Putamen (tissue), 1 donor: ENCODE results near the gene EFHD2.
A peak's percentile ranks its signal among the peaks of the same experiment; 100 is the strongest.
"Not testable (repeated sequence)": the region's sequence is repeated elsewhere in the genome, so short reads cannot be mapped to it uniquely, and the experiment has no call there.

Source experiments
- DNase-seq: peaks from one replicate; pipeline ENCODE4 v3.0.0-alpha.2; 2016; ENCODE audit warnings: low spot score

The EFHD2 gene

DNA sequence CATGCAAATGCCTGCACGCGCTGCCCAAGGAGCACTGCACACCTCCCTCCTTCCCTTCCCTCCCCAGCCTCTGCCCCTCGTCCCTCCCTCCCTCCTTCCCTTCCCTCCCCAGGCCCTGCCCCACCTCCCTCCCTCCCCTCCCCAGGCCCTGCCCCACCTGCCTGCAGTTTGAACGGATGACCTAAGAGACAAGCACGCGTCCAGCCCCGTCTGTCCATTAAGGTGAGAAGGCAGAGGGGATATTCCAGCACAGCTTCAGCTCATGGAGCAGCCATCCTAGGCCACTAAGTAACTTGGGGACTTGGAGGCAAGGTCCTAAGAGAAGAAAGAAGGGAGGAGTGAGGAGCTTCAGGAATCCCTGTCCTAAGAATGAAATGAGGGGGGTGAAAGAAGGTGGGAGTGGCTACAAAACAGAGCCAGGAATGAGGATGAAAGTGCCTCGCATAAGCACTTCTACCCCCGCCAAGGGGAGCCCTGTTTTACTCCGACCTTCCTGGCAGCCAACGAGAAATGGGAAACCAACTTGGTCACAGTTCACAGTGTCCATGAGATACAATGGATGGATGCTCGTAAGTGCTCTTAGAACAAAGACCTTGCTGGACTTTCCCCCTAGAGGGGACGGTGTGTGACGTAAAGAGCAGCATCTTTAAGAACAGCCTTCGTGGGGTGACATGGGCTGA is 21.3 kb upstream of the EFHD2 start:
- DNase-seq: no peak

DNA sequence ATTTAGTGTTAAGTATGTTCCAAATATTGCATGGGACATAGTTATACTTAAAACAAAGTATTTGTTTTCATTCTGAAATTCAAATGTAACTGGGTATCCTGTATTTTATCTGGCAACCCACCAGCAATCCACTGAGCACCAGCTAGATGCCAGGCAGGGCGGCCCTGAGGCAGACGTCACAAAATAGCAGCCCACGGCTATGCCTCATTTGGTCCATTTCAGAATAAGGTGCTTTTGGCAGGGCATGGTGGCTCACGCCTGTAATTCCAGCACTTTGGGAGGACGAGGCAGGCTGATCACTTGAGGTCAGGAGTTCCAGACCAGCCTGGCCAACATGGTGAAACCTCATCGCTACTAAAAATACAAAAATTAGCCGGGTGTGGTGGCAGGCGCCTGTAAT is 19.9 kb upstream of the EFHD2 start:
- DNase-seq: not testable (repeated sequence)

DNA sequence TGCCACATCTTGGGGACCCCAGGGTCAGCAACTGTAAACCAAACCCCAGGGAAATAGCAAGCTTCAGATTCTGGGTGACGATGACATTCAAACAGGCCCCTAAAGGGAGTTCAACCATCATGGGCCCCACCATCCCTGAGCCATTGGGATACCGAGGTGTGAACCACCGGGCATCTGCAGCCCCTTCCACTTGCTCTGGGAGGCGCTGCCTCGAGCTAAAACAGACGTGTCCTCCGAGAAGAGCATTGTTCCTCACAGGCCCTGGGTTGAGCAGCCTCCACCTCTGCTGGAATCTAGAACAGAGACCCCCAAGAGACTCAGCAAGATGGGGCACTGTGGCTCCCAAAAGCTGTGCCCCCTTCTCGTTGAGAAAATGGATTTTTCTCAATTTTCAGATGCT is 19.0 kb upstream of the EFHD2 start:
- no peak for DNase-seq

DNA sequence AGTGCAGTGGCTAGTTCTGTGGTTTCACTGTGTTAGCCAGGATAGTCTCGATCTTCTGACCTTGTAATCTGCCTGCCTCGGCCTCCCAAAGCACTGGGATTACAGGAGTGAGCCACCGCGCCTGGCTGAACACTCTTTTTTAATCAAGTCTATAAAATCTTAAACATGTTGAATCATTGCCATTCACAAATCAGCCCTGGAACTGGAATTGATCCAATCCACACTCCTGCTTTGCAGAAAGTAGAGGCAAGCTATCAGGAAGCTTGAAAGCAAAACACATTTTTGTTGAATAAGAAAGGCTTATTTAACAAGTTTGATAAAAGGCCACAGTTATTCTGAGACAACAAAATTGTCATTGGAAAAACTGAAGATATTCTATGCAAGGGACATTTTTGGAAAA is 18.3 kb upstream of the EFHD2 start:
- DNase-seq: no peak

DNA sequence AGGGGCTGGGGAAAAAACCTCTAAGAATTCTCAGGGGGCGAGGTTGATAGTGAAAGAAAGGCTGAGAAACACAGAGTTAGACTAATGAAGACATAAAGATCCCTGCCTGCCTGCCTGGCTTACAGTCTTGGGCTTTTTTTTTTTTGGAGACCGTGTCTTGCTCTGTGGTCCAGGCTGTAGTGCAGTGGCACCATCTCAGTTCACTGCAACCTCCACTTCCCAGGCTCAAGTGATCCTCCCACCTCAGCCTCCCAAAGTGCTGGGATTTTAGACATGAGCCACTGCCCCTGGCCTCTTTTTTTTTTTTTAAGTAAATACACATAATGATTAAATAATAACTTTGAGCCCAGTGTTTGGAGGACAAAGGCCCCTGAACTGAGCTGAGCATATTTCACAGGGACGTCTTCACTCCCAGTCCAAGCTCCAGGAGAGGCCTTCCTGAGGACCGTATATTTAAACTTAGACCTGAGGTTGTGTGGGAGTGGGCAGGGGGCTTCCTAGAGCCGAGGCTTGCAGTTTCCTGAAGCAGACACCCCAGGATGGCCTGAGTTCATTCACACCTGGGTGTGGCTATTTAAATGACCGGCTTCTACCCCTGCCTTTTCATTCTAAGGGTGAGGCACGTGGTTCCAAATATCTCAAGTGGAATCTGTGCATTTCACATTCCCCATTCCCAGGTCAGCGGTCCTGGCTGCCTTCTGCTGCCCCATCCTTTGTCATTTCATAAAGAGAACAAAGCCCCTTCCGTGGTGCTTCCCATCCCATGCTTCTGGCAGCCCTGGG is 16.0 kb upstream of the EFHD2 start:
- DNase-seq: no peak

DNA sequence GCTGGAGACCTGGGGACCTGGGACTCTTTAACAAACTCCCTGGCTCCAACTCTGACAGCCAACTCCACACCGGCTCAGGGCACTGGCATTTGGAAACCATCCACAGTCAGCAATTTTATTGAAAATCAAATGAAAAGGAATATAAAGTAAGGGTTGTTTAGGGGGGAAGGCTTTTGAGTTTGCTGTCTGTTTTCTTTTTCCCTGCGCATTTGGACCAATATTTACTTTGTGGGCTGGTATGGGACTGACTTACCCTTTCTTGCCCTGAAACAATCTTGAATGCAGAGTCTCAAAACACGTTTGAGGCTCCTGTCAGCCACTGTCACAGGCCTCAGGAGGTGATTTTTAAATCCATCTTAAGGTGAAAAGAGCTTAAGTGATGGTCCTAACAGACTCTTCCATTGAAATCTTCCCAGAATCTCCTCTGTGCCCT is 15.4 kb upstream of the EFHD2 start:
- DNase-seq: no peak

DNA sequence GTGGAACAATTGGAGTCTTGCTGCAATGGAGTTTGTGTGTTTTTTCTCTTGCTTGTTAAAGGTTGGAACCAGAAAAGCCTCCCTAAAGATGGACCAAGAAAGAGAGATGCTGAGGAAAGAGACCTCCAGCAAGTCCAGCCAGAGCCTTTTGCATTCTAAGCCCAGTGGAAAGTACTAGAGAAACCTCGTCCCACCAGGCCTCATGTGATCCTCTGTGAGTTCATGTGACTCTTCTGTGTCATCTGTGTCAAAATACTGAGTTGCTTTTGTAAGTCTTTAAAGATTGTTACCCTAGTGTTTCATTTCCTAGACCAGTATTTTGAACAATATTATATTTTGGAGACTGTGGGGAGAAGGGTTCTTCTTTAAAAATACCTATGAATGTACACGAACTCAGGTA is 12.5 kb upstream of the EFHD2 start:
- no peak for DNase-seq

DNA sequence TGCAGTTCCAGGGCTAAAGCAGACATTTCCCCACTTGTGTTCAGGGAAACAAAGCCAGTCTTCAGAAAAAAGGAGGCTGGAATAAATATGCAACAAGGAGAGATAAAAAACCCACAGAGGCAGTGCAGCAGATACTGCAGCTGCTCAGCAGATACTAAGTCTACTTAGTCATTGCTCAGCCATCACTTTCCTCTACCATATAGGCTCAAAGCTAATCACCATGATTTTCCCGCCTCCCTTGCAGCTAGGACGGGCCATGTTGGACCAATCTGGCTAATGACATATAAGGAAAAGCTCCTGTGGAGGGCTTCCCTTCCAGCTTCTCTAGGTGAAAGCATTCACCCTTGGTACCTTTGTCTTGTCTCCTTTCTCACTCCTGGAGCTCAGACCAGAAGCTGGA is 10.0 kb upstream of the EFHD2 start:
- DNase-seq: no peak

DNA sequence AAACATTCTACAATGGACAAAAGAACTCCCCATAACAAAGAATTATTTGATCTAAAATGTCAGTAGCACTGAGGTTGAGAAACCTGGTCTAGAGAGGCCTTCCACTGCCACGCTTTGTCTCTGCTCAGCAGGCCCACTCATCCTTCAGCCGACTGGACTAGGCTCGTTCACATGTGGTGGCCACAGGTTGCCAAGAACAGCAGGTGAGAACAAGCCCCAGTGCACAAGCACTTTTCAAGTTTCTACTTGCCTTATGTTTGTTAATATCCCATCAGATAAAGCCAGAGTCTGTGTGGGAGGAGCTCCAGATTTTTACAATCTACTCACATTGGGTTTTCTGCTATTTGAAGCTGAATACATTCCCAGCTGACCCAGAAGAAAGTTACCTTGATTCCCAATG is 9.1 kb upstream of the EFHD2 start:
- no peak for DNase-seq

DNA sequence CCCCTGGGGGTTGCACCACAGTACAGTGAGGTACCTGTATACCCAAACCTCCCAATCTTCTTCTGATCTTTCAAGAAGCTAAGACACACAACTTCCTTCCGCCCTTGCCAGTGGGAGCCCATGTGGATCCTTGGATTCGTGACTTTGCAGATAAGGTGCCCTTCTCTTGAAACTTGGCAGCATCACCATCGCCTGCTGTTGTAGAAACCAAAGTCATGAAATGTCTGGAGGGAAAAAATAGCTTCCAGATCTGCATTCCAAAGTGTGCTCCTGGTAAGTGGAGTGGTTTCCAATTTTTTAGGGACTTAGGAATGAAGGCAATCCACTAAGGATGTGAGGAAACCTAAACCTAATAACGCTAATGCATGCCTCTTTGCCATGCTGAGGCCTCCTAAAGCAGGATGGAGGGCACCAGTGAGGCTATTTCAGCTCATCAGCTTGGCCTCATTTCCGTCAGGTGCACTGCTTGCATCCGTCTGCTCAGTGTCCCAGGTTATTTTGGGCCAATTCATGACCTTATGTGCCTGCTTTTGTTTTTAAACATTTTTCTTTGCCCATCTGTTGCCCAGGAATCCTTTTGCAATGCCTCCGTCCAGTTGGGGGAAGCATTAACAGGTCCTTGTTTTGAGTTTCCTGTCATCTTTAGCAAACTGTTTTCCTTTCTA is 8.2 kb upstream of the EFHD2 start:
- no peak for DNase-seq

DNA sequence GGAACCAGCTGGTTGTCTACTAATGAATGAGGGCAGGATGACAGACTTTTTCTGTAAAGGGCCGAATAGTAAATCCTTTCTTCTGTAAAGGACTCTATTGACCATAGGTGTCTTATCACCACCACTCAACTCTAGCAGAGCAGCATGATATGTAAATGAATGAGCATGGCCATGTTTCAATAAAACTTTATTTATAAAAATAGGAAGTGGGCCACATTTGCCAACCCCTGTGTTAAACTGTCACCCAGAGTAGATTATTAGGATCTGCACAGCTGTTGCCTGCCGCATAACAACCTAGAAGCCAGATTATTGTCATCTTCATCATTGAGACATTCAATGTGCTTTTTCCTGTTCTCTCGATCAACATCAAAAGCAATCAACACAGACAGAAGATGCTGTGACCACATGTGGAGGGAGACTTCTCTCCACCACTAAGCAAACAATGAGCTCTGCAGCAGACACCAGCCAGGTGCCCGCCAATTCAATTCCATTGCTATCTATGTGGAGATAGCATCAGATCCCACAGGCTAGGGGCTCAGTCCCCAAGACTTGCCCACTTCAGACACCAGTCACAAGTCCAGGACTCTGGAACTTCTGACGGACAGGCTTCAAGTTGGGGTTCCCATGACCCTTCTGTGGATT is 6.8 kb upstream of the EFHD2 start:
- DNase-seq: no peak

DNA sequence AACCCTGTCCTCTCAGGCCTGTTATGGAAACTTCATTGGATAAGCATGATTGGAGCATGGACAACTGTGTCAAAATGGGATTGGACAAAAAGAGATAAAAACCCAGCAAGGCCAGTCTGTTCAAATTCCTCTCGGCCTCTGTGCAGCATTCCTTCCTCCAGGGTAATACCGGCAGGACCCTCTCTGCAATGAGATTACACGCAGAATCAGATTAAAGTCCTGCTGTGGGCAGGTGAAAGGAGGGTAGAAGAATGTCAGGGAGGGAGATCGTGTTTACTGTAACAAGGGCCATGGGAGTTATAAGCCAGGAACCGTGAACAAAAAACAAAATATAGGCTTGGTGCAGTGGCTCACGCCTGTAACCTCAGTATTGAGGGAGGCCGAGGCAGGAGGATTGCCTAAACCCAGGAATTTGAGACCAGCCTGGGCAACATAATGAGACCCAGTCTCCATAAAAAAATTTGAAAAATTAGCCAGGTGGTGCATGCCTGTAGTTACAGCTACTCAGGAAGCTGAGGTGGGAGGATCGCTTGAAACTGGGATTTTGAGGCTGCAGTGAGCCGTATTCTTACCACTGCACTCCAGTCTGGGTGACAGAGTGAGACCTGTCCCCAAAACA is 5.6 kb upstream of the EFHD2 start:
- DNase-seq: no peak

DNA sequence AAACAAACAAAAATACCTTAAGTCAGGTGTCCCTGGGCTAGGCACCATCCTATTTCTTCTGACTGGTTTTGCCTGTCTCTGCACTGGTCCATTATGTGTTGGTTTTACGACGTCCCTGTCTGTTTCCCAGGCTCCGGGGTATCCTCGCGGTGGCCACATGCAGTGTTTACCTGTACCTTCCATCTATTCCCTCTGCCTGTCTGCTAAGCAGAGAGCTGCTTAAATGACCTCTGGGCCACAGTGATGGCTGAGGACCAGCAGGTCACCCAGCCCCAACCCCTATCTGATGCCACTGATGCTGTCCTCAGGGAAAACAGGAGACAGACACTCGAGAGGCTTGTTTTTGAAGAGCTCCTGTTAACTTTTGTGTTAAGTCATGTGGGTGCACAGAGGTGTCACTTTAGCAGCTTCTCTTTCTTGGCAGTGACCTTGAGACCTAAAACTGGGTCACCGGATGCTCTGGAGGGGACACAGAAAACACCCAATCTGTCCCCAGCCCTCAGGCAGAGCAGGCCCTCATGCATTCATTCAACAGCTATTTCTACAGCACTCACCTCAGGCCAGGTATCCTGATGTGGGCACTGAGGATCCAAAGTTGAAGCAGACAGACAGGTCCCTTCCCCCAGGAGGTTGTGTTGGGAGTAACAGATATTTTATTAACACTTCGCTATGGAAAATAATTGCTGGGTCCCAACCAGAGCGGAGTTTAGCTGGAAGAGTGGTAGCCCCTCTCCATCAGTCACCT is 4.4 kb upstream of the EFHD2 start:
- no peak for DNase-seq

DNA sequence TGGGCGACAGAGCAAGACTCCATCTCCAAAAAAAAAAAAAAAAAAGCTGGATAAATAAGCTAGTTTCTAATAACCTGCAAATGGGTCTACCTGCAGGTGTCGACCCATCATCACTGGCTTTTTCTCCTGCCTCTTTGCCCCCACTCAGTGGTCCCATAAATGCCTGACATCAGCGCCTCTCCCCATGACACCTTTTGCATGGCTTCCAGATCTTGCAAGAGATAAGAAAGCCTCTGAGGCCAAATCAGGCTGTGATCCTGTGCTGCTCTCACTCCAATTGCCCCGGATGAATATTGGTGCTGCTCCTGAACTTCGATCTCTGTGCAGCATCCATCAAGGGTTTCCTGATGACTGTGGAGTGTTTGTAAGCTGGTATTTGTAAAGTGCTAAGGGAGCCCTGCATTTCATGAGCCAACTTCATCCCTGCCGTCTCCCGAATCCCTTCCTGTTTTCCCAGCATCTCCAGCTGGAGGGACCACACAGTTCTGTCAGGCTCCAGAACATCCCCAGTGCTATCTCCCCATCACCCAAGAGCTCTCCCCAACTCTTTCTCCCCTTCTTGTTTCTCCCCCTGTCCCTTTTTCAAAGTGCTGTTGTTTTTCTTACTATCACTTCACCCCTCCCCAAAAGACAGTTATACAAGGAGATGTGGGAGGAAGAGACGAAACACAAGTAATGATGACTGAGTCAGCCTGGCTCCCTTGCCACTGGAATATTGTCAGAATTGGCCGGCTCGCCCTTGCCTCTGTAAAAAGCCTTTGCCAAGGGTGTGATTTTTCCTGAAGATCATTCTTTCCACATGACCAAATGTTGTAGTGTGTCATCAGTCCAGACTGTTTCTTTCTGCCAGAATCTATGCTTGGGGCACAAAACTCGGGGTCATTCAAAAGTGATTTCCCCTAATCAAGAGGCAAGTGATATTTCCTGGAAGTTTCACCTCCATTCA is 2.8 kb upstream of the EFHD2 start:
- no peak for DNase-seq

DNA sequence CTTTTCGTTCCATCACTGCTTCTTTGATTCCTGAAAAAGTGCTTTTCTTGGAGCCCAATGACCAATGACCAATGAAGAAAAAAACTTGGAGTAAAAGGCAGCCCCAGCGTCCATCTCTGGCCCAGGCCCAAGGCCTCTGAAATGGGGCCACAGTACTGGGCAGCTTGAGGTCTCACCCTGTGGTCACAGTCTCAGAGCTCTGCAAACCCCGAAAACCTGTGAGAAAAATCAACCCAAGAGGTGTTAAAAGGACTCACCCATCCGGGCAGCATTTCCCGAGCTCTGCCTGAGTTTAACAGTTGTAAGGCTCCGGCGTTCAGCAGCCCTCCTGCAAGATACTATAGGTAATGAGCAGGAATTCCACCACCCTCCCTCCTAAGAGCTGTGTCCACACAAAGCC is 2.1 kb upstream of the EFHD2 start:
- no peak for DNase-seq

DNA sequence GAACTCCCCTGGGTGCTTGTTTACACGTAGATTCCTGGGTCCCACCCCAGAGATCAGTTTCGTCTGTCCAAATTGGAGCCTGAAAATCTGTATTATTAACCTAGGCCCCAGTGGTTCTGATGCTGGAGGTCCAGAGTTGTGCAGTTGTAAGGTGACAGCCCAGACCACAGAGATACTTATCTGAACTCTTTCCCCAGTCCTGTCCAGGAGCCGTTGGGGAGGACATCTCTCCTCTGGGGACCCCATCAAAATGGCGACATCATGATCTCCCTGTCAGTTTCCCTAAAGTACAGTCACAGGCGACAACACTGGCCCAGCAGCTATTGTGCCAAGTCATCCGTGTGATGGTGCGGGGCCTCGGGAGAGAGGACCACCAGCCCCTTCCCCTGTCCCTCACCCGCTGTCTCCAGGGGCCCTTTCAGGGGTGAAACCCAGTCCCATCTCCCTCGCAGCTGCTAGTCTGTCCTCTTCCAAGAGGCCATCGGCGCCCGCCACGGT is 749 bp upstream of the EFHD2 start:
- no peak for DNase-seq

DNA sequence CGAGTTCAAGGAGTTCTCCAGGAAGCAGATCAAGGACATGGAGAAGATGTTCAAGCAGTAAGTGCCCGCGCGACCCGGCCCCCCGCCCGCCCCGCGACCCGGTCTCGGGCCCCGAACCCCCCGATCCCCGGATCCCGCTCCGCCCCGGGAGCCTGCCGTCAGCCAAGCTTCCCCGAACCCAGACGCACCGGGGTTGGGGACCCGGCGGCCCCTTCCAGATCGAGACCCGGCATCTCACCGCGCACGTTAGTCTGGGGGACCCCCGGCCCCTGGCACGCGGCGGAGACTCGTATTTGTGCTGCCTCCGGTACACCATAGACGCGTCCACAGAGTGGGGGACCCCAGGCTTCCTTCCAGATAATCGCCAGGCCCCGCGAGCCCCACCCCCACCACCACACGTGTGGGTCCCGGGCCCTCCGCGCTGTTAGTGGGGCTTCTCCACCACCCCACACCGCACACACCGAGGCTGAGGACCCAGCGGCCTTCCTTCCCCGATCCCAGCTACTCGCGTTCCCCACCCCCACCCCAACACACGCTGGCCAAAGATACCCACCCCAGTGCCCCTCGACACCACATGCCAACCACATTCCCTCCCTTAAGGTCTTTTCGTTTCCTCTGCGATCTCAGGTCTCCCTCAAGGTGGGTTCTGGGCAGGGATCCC is 665 bp downstream of the EFHD2 start:
- no peak for DNase-seq

DNA sequence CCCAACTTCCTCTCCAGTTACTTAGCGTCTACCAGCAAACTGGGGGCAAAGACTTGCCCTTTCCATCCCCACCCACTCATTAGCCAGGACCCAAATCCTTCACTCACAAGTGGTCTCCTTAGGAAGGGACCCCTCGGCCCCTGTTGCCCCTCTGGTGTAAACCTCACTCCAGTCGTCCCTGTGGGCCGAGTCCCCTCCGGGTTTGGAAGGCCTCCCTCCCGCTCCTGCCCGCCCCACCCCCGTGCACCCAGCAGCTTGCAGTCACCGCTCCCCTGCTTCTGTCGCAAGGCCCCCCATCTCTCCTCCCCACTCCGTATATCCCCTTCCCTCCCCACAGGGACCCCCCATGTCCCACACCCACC is 1.2 kb downstream of the EFHD2 start:
- DNase-seq: no peak

DNA sequence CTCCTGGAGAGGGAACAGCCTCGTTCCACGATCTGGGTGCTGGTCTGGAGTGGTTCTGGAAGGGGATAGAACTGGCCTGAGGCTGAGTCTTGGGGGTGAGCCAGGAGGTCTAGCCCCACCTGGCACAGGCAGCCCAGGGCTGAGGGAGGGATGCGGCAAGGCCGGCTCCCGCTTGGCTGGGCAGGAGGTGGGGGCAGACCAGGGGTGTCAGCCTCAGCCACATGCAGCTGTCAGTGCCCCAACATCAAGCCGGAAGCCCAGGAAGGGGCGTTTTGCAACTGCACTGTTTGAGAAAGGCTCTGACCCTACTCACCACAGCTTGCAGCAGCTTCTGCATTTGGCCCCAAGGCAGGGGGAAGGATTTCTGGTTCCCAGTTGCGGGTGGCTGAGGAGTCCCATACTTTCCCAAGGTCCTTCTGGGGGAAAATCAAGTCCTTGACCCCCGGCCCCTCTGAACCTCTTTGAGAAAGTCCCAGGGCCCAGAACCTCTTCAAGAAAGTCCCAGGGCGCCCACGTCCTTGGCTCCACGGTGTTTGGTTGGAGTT is 2.0 kb downstream of the EFHD2 start:
- peak; percentile 29 for DNase-seq
